HG02938 (cell line): Measurements from ENCODE around the gene IFT20.
A peak's percentile ranks its signal among the peaks of the same experiment; 100 is the strongest.
"Not testable (repeated sequence)": the region's sequence is repeated elsewhere in the genome, so short reads cannot be mapped to it uniquely, and the experiment has no call there.

Source experiments
- ATAC-seq: cut with Tn5 transposase; IDR thresholded peaks from one replicate; pipeline ENCODE4 v1.9.1; 2021; ENCODE audit warnings: mild to moderate bottlenecking, moderate library complexity; ENCODE audit not compliant: unreplicated experiment

Gene IFT20

GRCh38 chr17:28364665-28365363 lies 29.5 kb upstream of the IFT20 start, which contains the start of gene SEBOX:
Gene SEBOX (minus strand): TSS chr17:28365199. CDS start chr17:28365151, 48 bp downstream.
- ATAC-seq, result no peak

- no peak for ATAC-seq
Measured at GRCh38 chr17:28363776-28364650, 28.7 kb upstream of the IFT20 start.

DNA sequence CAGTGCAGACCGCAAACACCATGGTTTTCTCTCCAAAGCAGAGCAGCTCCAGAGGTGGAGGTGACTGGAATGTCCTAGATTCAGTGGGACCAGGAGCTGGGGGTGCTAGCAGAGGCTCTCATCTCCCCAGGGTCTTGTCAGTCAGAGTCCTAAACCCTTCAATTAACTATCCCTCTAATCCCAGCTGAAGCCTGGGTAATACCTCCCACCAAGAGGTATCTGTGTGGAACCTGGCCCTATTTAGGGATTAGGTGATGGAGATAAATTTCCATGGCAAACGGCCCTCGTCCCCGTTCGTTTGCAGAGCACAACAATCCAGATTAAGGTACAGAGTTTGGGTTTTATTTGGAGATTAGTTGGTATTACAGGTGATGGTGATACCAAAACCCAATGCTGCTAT lies 27.9 kb upstream of the IFT20 start:
- ATAC-seq, result no peak

DNA sequence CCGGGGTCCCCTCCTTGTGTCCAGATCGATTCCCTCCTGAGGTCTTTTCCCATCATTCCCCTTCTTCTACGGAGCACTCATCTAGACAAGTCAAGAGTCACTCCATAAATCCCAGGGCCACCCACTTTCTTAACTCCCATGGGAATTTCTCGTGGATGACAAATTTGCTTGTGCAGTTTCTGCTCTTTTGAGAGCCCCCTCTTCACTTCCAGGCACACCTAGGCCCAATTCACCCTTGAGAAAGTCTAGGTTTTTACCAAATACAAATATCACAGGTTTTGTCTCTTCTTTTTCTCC lies 22.6 kb upstream of the IFT20 start:
- no peak for ATAC-seq

- peak; percentile 92 for ATAC-seq
Measured at GRCh38 chr17:28357061-28357900, 22.0 kb upstream of the IFT20 start, which contains the start of gene POLDIP2. Gene POLDIP2 (minus strand): TSS chr17:28357527. CDS start chr17:28357448, 79 bp downstream.

DNA sequence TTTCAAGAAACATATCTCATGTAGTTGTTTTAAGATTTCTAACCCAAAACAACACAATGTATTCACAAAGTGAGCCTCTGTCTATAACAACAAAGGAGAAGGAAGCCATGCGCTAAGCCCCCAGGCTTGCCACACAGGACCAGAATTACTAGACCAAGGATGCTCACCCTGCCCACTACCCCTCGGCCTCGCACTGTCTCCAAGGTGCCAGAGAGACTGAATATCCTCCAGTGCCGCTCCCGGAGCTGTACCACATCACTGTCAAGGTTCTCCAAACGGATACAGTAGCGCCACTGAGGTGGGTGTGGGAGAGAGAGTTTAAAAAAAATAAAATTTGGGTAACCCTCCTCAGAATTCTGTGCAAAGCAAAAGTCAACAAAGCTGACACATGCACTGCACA lies 15.0 kb upstream of the IFT20 start:
- ATAC-seq, result no peak

- no peak for ATAC-seq
Measured at GRCh38 chr17:28348979-28349378, 13.7 kb upstream of the IFT20 start.

DNA sequence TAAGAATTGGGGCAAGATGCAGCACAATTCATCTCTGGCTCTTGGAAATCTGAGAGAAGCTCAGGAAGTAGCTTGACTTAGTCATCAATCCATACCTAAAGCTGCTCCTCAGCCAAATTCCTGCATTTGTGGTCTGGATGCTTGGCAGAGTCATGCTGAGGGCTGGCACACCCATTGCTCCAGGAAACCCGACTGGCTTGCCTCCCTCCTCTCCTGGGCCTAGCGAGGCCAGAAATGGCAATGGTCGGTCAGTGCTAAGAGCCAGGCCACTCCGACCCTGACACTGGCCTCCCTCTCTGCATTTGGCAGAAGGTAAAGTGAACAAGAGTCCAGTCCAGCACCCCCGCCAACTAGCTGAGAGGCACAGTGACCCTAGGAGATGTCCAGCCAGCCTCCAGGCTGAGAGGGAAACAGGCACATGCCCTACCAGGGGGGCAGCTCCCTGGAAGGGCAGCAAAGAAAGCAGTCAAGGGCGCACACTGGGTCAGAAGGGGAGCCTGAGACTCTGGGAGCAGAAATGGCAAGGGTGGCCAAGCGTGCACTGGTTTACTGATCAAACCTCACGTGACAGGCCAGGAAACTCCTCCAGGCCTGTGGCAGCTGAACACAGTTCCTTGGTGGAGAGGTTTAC lies 12.1 kb upstream of the IFT20 start:
- no peak for ATAC-seq

DNA sequence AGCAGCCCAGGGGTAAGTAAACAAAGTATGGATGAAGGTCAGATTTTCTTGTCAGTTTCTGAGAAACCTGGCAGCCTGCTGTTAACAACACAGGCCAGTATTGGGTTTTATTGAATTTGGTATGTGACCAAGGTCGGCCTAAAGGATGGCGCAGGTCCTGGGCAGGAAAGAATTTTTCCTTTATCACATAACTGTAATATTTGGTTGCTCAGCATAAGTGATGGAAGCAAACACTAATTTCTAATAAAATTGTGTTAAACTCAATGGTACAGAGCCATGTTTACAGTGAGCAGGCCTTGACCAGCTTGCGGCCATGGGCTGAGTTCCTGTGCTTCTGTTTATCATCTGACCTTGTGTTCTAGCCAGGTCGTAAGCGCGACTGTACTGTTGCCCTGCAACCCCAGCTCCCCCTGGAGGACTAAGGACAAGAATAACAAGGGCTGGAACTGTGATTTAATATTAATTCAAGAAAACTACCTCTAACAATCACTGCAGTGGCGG lies 11.5 kb upstream of the IFT20 start:
- no peak for ATAC-seq

- ATAC-seq, result no peak
Measured at GRCh38 chr17:28346199-28346580, 10.9 kb upstream of the IFT20 start.

- ATAC-seq, result no peak
Measured at GRCh38 chr17:28345419-28346198, 10.3 kb upstream of the IFT20 start.

DNA sequence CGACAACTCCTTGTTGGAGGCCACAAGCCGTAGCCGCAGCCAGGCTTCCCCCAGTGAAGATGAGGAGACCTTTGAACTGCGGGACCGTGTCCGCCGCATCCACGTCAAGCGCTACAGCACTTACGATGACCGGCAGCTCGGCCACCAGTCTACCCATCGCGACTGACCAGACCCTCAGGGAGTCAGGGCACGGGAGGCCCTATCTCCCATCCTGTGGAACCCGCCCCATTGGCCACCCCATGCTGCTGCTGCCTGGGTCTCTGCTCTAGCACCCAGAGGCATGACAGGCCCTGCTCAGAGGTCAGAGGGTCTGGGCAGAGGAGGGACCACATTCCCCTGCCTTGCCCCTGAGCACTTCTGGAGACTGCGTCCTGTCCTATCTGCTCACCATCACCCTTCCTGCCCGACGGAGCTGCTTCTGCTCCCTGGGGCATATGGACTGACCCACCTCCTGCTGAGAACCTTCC lies 9.2 kb upstream of the IFT20 start:
- ATAC-seq, result no peak

- no peak for ATAC-seq
Measured at GRCh38 chr17:28344011-28344410, 8.7 kb upstream of the IFT20 start.

DNA sequence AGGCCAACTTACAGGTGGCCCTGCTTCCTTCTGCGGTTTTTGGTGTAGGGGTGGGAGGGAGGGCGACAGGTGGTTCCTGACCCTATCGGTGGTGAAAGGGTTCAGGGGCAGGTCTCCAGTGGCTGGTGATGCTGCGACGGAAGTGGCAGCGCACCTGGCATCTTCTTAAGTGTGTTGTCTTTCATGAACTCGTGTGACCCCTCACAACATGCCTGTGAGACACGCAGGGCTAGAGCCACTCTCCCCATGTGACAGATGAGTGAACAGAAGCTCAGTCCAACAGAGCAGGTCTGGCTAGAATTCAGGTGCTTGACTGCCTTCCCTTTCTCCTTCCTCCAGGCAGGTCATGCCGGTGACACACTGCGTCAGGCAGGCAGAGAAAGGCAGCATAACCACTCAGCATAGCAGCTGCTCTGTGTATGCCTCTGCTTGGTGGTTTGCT lies 8.2 kb upstream of the IFT20 start:
- no peak for ATAC-seq

DNA sequence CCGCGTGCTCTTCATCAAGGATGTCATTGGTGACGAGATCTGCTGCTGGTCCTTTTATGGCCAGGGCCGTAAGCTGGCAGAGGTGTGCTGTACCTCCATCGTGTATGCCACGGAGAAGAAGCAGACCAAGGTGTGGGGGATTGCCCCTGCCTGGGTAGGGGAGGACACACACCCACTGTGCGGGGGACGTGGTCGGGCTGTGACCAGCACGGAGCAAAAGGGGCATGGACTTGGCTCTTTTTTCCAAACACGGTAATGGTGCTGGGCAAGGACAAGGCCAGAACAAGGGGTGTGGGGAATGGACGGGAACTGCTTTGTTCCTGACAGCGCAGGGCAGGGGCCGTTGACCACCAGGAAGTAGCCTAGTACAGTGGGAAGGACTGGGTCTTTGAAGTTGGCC lies 7.0 kb upstream of the IFT20 start:
- no peak for ATAC-seq

DNA sequence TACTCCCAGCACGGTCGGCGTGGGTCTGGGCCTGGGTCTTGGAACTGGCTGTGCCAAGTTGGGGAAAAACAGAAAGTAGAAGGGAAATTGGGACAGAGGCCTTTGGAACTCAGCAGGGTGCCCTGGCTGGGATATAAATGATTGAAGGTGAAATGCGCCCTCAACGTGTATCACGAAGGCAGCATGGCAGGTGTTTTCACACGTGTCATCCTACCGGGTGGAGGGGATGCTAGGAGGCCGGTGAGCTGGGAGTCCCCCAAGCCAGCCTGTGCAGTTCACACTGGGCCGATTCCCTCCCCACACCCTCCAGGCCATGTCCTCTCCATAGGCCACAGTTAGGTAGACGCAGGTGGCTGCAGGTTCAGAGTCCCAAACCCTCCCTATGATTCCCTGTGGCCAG lies 6.2 kb upstream of the IFT20 start:
- ATAC-seq, result no peak

GRCh38 chr17:28340374-28340773 lies 5.1 kb upstream of the IFT20 start:
- no peak for ATAC-seq

GRCh38 chr17:28339431-28339830 lies 4.2 kb upstream of the IFT20 start:
- ATAC-seq, result no peak

- not testable (repeated sequence) for ATAC-seq
Measured at GRCh38 chr17:28338769-28339212, 3.5 kb upstream of the IFT20 start.
